Karpas-422 (cell line): Measurements from ENCODE around the gene CDK18. TPM values are rescaled to one million over a fixed set of nuclear protein-coding genes. Genes with fewer than 3 reads are reported as not detected.

Experiments used
- DNase-seq: peaks from one replicate; pipeline ENCODE4 v3.0.0-alpha.2; 2015
- H2AFZ ChIP-seq: fragments of 200-600 bp; sonication (generic); 2 replicates; pipeline ENCODE4 v1.6.1; 2014; ENCODE audit warnings: antibody characterized with exemption, low read length, mixed read lengths
- H3K27ac ChIP-seq: fragments of 200-600 bp; sonication (generic); 2 replicates; pipeline ENCODE4 v1.5.1; 2014; ENCODE audit warnings: mild to moderate bottlenecking, low read length, moderate library complexity
- H3K27me3 ChIP-seq: fragments of 200-600 bp; sonication (generic); 2 replicates; pipeline ENCODE4 v1.6.1; 2014; ENCODE audit warnings: low read length, mixed read lengths
- H3K36me3 ChIP-seq: fragments of 200-600 bp; sonication (generic); 2 replicates; pipeline ENCODE4 v1.6.1; 2014; ENCODE audit warnings: low read length, mixed read lengths; ENCODE audit not compliant: insufficient read depth
- H3K4me1 ChIP-seq: fragments of 200-600 bp; sonication (generic); 2 replicates; pipeline ENCODE4 v1.6.1; 2014; ENCODE audit warnings: mild to moderate bottlenecking, low read length, mixed read lengths
- H3K4me2 ChIP-seq: fragments of 200-600 bp; sonication (generic); 2 replicates; pipeline ENCODE4 v1.6.1; 2014; ENCODE audit warnings: low read length, low read depth, mild to moderate bottlenecking; ENCODE audit not compliant: poor library complexity, severe bottlenecking
- H3K4me3 ChIP-seq: fragments of 200-600 bp; sonication (generic); 2 replicates; pipeline ENCODE4 v1.5.1; 2014; ENCODE audit warnings: mild to moderate bottlenecking, antibody characterized with exemption, low read length, mixed read lengths
- H3K79me2 ChIP-seq: fragments of 200-600 bp; sonication (generic); 2 replicates; pipeline ENCODE4 v1.6.1; 2014; ENCODE audit warnings: mild to moderate bottlenecking, low read length, mixed read lengths
- H3K9ac ChIP-seq: fragments of 200-600 bp; sonication (generic); 2 replicates; pipeline ENCODE4 v1.6.0; 2014; ENCODE audit warnings: low read length
- H3K9me2 ChIP-seq: fragments of 200-600 bp; sonication (generic), shearing (Covaris generic); replicated peaks from 2 replicates; pipeline ENCODE4 v1.6.0; 2014; ENCODE audit warnings: mild to moderate bottlenecking, low read length, moderate library complexity; ENCODE audit not compliant: insufficient read depth
- H3K9me3 ChIP-seq: fragments of 300-700, 200-600 bp; sonication (generic); 2 replicates; pipeline ENCODE4 v1.6.1; 2014; ENCODE audit warnings: low read length, mixed read lengths
- H4K20me1 ChIP-seq: fragments of 200-600 bp; sonication (generic); 2 replicates; pipeline ENCODE4 v1.6.1; 2014; ENCODE audit warnings: mild to moderate bottlenecking, antibody characterized with exemption, low read length, low read depth; ENCODE audit not compliant: insufficient read depth
- total RNA-seq: library from RNA; depleted of rRNA; stranded (reverse); fragments of >200 nt; shearing (Covaris generic); gene quantifications from 2 replicates; pipeline ENCODE4 v1.2.3, GENCODE V29; 2014; ENCODE audit warnings: low replicate concordance

The CDK18 gene
- total RNA-seq, 1 experiment from 2014 or later = 0.45 TPM

GRCh38 chr1:205513774-205514173 lies 9.3 kb downstream of the CDK18 start:
- no peaks in the 10 kb centered on the region for H3K79me2 ChIP-seq
- H3K27ac ChIP-seq = no peak overlapping the region
- no peak overlapping the region for H2AFZ ChIP-seq
- no peaks in the 10 kb centered on the region for H3K27me3 ChIP-seq
- H3K4me2 ChIP-seq = no peak overlapping the region
- DNase-seq = no peak
- no peaks in the 10 kb centered on the region for H3K36me3 ChIP-seq
- no peaks in the 10 kb centered on the region for H3K9me2 ChIP-seq
- H4K20me1 ChIP-seq = no peaks in the 10 kb centered on the region
- no peaks in the 10 kb centered on the region for H3K9me3 ChIP-seq
- no peak overlapping the region for H3K4me3 ChIP-seq
- H3K9ac ChIP-seq = no peak overlapping the region
- H3K4me1 ChIP-seq = no peaks in the 10 kb centered on the region

DNA sequence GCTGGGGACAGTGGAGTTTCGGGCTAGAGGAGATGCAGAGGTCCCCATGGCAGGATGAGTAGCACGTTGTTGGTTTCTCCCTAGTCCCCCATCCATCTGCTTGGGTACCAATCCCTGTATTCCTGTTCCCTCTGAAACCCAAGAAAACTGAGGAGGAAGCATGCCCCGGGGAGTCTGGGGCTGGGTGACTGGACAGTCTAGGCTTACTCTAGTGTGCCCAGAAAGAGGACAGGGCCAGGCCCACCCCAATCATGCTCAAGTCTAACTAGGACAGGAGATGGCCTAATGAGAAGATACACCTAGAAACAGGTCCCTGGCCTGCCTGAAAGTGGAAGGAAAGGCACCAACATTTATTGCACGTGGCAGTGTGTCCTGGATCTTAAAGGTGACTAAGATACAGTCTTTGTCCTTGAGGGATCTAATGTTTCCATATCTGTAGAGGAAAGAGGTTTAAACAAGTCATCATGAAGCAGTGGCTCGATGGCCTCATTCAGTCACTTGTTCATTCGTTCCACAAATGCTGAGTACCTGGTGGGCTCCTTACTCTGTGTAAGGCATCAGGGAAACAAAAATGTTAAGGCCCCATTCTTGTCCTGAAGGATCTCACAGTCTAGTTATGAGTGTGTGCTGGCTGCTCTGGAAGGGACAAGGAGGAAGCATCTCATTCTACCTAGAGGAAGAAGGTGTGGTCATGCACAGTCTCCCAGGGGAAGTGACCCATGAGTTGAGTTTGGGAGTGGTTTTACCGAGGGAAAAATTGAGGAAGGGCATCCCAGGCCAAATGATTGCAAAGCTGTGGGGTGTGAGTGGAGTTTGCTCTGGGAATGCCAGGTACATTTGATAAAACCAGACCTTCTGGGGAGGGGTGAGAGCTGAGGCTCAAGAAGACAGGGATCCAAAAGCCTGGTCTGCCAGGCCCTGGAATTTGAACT lies 10.0 kb downstream of the CDK18 start:
- H3K4me3 ChIP-seq = no peak overlapping the region
- DNase-seq = no peak
- H3K27me3 ChIP-seq = no peaks in the 10 kb centered on the region
- no peaks in the 10 kb centered on the region for H3K79me2 ChIP-seq
- H3K4me2 ChIP-seq = no peak overlapping the region
- H3K36me3 ChIP-seq = no peaks in the 10 kb centered on the region
- H2AFZ ChIP-seq = no peak overlapping the region
- H3K9me3 ChIP-seq = no peaks in the 10 kb centered on the region
- H4K20me1 ChIP-seq = no peaks in the 10 kb centered on the region
- H3K4me1 ChIP-seq = no peaks in the 10 kb centered on the region
- no peak overlapping the region for H3K27ac ChIP-seq
- no peak overlapping the region for H3K9ac ChIP-seq
- no peaks in the 10 kb centered on the region for H3K9me2 ChIP-seq

DNA sequence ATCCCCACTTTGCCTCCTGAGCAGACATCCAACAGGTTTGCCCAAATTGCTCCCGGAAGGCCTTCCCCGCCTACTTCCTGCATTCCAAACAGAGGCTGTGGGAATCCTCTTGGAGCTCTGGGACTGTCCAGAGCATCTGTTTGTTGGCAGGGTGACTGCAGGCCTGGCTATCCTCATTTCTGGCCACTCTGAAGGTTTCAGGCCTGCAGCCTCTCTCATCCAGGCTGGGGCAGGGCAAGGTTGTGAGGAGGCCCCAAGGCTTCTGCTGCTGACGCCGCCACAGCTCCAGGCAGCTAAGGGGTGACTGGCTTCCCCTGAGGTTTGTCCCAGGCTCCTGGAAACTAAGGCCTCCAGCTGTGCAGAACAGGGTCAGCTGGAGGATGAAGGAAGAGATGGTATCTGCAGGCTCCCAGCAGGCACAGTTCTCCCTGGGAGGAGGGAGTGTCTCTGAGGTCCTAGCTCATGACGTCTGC lies 11.3 kb downstream of the CDK18 start:
- no peaks in the 10 kb centered on the region for H3K36me3 ChIP-seq
- H3K27ac ChIP-seq = no peak overlapping the region
- no peaks in the 10 kb centered on the region for H4K20me1 ChIP-seq
- no peak for DNase-seq
- H3K9ac ChIP-seq = no peak overlapping the region
- no peaks in the 10 kb centered on the region for H3K27me3 ChIP-seq
- H3K4me1 ChIP-seq = no peaks in the 10 kb centered on the region
- H3K9me2 ChIP-seq = no peaks in the 10 kb centered on the region
- no peak overlapping the region for H3K4me2 ChIP-seq
- no peaks in the 10 kb centered on the region for H3K9me3 ChIP-seq
- no peak overlapping the region for H2AFZ ChIP-seq
- no peaks in the 10 kb centered on the region for H3K79me2 ChIP-seq
- no peak overlapping the region for H3K4me3 ChIP-seq

DNA sequence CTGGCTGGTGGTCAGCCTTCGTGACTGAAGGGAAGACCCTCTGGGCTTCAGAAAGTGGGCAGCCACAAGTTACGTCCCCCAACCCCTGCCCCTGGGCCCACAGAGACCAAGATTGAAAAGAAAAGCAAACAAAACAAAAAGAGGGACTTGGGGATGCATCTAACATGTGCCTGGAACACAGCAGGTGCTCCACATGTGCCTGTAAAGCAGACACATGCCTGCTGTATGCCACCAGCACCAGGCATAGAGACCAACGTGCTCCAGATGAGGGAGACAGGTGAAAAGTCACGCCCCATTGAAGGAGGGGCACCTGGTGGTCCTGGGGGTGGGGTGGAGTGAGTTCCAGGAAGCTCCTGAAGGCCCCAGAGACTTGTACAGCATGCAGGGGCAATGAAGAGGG lies 11.9 kb downstream of the CDK18 start:
- Histone ChIP-seq H3K79me2 (no peaks in the 10 kb centered on the region), H2AFZ (no peak overlapping the region), H3K9ac (no peak overlapping the region)

DNA sequence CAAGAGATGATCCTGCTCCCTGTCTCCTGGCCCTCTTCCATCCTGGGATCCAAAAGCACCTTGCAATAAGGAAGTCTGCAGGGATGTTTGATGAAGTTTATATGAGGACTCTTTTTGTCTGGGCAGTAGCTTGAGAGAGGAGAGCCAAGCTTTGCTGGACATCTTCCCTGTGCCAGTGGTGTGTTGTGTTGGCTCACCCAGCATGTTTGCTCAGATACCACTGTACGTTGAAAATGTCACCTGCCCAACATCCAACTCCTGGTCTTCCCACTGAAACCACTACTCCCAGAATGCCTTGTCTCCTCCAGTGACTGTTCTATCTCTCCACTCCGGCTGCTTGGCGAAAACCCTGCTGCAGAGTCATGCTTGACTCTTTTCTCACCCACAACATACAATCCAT lies 12.8 kb downstream of the CDK18 start:
- Histone ChIP-seq H4K20me1 (no peaks in the 10 kb centered on the region), H3K79me2 (no peaks in the 10 kb centered on the region), H3K9ac (no peak overlapping the region), H3K36me3 (no peaks in the 10 kb centered on the region), H3K27ac (no peak overlapping the region), H3K4me1 (no peaks in the 10 kb centered on the region), H3K9me2 (no peaks in the 10 kb centered on the region), H3K27me3 (no peaks in the 10 kb centered on the region), H3K4me3 (no peak overlapping the region), H3K4me2 (no peak overlapping the region), H3K9me3 (no peaks in the 10 kb centered on the region), H2AFZ (no peak overlapping the region)
- no peak for DNase-seq

More for the DNA sequence above, 11.9 kb downstream of the CDK18 start:
- no peak overlapping the region for H3K4me3 ChIP-seq
- no peaks in the 10 kb centered on the region for H4K20me1 ChIP-seq
- no peaks in the 10 kb centered on the region for H3K36me3 ChIP-seq
- no peaks in the 10 kb centered on the region for H3K9me3 ChIP-seq
- H3K27ac ChIP-seq = no peak overlapping the region
- no peak overlapping the region for H3K4me2 ChIP-seq
- no peaks in the 10 kb centered on the region for H3K27me3 ChIP-seq
- no peaks in the 10 kb centered on the region for H3K4me1 ChIP-seq
- H3K9me2 ChIP-seq = no peaks in the 10 kb centered on the region
- no peak for DNase-seq

- H2AFZ ChIP-seq = no peak overlapping the region
- H3K27ac ChIP-seq = no peak overlapping the region
- H3K9me2 ChIP-seq = no peaks in the 10 kb centered on the region
- H3K4me2 ChIP-seq = no peak overlapping the region
- no peaks in the 10 kb centered on the region for H3K36me3 ChIP-seq
- H3K79me2 ChIP-seq = no peaks in the 10 kb centered on the region
- no peaks in the 10 kb centered on the region for H3K27me3 ChIP-seq
- H3K4me1 ChIP-seq = no peaks in the 10 kb centered on the region
- no peaks in the 10 kb centered on the region for H3K9me3 ChIP-seq
- no peak overlapping the region for H3K9ac ChIP-seq
- DNase-seq = no peak
- H4K20me1 ChIP-seq = no peaks in the 10 kb centered on the region
- no peak overlapping the region for H3K4me3 ChIP-seq
Observed at GRCh38 chr1:205517763-205518162, 13.3 kb downstream of the CDK18 start.

DNA sequence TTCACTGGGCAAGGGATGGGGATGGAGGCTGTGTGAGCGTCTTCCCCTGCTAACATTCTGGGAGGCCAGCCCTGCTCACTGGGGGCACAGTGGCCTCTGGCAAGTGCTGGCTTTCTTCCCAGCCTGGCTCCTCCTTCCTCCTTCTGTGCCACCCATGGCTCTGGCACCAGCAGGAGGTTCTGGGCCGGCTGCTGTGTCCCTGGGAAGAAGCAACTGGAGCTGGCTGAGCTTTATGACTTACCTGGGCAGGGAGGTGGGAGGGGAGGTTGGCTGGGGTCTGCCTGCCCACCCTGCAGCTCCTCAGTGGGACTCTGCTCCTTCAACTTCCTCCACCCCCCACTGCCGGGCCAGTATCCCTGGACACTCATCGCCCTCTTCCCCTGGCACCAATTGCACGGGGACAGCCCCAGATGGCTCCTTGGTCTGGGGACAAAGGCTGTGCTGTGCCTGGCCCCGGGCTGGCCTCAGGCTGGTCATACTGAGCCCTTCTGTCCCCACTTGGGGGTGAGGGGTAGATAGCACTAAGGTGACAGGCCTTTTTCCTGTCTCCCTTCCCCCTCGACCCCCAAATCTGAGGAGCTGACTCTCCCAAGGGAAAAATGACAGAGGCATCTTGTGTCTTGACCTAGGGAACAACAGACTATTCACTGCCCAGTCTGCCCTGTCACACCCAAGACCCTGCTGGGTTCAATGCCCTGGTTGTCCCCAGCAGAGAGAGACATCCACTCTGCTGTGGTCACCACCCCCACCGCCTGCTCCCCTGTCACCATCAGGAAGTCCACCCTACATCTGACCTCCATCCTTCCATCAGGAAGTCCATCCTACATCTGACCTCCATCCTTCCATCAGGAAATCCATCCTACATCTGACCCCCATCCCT lies 14.4 kb downstream of the CDK18 start:
- Histone ChIP-seq H3K4me1 (no peaks in the 10 kb centered on the region), H3K9ac (no peak overlapping the region), H3K9me2 (no peaks in the 10 kb centered on the region), H3K27ac (no peak overlapping the region), H4K20me1 (no peaks in the 10 kb centered on the region), H3K4me2 (no peak overlapping the region), H3K4me3 (no peak overlapping the region), H3K36me3 (no peaks in the 10 kb centered on the region), H2AFZ (no peak overlapping the region), H3K27me3 (no peaks in the 10 kb centered on the region), H3K79me2 (no peaks in the 10 kb centered on the region), H3K9me3 (no peaks in the 10 kb centered on the region)
- DNase-seq = no peak

DNA sequence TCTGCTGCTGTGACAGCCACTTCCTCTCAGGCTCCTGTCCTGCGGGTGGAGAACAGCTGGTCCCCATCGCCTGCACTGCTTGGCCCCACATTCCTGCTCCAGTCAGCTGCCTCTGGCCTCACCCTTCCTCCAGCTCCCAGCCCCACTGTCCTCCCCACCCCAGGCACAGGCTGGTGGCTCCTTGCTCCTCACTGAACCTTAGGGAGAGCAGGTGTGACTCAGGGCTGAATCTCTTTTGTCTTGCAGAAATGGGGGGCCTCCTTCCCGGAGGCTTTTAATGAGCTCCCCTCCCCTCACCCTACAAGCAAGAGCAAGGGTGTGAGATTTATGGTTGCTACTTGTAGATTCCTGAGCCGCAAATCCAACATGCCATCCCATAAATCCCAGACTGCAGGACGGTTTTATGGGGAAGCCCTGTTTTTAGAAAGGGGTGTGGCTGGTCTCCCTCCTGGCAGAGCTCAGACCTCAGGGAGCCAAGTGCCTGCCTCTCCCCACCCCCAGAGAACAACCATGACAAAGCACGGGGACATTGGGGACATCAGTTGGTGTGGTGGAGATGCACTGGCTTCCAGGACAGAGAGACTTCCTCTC lies 15.2 kb downstream of the CDK18 start:
- Histone ChIP-seq H3K27me3 (no peaks in the 10 kb centered on the region), H3K9ac (no peak overlapping the region), H3K27ac (no peak overlapping the region), H3K4me1 (no peaks in the 10 kb centered on the region), H3K9me2 (no peaks in the 10 kb centered on the region), H3K9me3 (no peaks in the 10 kb centered on the region), H3K4me2 (no peak overlapping the region), H2AFZ (no peak overlapping the region), H3K4me3 (no peak overlapping the region), H3K79me2 (no peaks in the 10 kb centered on the region), H4K20me1 (no peaks in the 10 kb centered on the region), H3K36me3 (no peaks in the 10 kb centered on the region)
- DNase-seq = no peak
